ENCODE results near the gene CHGA.

Gene CHGA

GRCh38 chr14:92938890-92939671, 16.1 kb downstream of the CHGA start:
- no peak overlapping the region for H3K27ac ChIP-seq (ENCODE audit: low read depth, low read length)

DNA sequence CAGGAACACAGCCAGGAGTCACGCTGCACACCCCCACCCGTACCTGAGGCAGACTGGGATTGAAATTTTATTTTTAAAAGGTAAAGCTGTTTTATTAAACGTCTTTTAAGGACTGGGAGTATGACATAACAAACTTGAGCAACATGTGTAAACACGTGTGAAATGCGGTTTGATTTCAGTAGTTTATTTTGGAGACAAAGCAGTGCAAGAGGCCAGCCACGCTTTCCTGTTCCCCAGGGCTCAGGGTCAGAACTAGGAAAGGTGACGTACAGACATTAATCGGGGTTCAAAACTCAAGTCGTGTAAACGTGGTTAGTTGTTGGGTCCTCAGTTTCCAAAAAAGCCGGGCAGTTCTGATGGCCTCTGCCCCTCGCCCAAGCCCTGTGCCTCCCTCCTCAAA, 16.7 kb downstream of the CHGA start:
- no peaks in the 10 kb centered on the region for H3K9me3 ChIP-seq (ENCODE audit: control insufficient read depth, insufficient read depth, low read length)
- no peaks in the 10 kb centered on the region for H4K20me1 ChIP-seq (ENCODE audit: control insufficient read depth, insufficient read depth, low read depth, low read length)
- H3F3A ChIP-seq (ENCODE audit: control insufficient read depth, insufficient read depth), result no peaks in the 10 kb centered on the region
- no peaks in the 10 kb centered on the region for H3K79me2 ChIP-seq (ENCODE audit: control insufficient read depth, low read length)
- H3K4me1 ChIP-seq (ENCODE audit: control insufficient read depth, low read length), result no peaks in the 10 kb centered on the region
- no peak for TF ChIP-seq EZH2phosphoT487 (IDR thresholded peaks at IDR 0.05; ENCODE audit: borderline replicate concordance, low read length)
- TF ChIP-seq CTCF (IDR thresholded peaks at IDR 0.05; ENCODE audit: low read depth, low read length, poor library complexity, severe bottlenecking), result no peak
- no peak overlapping the region for H3K4me2 ChIP-seq (ENCODE audit: low read length)
- no peak overlapping the region for H3K27ac ChIP-seq (ENCODE audit: low read depth, low read length)
- H3K4me3 ChIP-seq (ENCODE audit: low read length), result no peak overlapping the region
- no peaks in the 10 kb centered on the region for H3K27me3 ChIP-seq (ENCODE audit: control insufficient read depth, low read length)
- H3K9me2 ChIP-seq (replicated peaks; ENCODE audit: control insufficient read depth, low read length), result no peaks in the 10 kb centered on the region
- H3K36me3 ChIP-seq (ENCODE audit: control insufficient read depth, low read length), result no peaks in the 10 kb centered on the region

More at GRCh38 chr14:92938890-92939671, 16.1 kb downstream of the CHGA start:
- Histone ChIP-seq H3F3A (ENCODE audit: control insufficient read depth, insufficient read depth) (no peaks in the 10 kb centered on the region), H3K79me2 (ENCODE audit: control insufficient read depth, low read length) (no peaks in the 10 kb centered on the region), H3K9me2 (replicated peaks; ENCODE audit: control insufficient read depth, low read length) (no peaks in the 10 kb centered on the region), H3K4me2 (ENCODE audit: low read length) (no peak overlapping the region), H4K20me1 (ENCODE audit: control insufficient read depth, insufficient read depth, low read depth, low read length) (no peaks in the 10 kb centered on the region), H3K4me3 (ENCODE audit: low read length) (no peak overlapping the region), H3K27me3 (ENCODE audit: control insufficient read depth, low read length) (no peaks in the 10 kb centered on the region), H3K4me1 (ENCODE audit: control insufficient read depth, low read length) (no peaks in the 10 kb centered on the region), H3K36me3 (ENCODE audit: control insufficient read depth, low read length) (no peaks in the 10 kb centered on the region), H3K9me3 (ENCODE audit: control insufficient read depth, insufficient read depth, low read length) (no peaks in the 10 kb centered on the region)
- no peak for TF ChIP-seq CTCF (IDR thresholded peaks at IDR 0.05; ENCODE audit: low read depth, low read length, poor library complexity, severe bottlenecking)
- no peak for TF ChIP-seq EZH2phosphoT487 (IDR thresholded peaks at IDR 0.05; ENCODE audit: borderline replicate concordance, low read length)

DNA sequence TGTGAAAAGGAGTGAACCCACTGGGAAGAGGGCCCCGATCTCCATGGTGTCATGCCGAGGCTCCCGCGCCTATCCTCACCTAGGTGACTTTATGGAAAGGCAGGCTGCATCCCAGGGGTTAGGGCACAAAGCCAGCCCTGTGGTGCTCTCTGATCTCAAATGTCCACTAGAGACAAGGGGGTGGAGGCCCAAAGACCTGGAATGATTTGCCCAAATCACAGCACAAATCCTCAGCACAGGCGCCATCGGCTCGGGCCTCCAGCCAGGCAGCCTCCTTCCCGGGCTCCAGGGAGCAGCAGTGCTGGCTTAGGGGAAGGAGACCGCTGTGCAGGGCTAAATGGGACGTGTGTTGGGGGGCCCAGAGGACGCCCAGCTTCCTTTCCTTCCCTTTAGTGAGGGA, 17.6 kb downstream of the CHGA start:
- Histone ChIP-seq H3K4me1 (ENCODE audit: control insufficient read depth, low read length) (no peaks in the 10 kb centered on the region), H3K4me2 (ENCODE audit: low read length) (no peak overlapping the region), H3K79me2 (ENCODE audit: control insufficient read depth, low read length) (no peaks in the 10 kb centered on the region), H3K4me3 (ENCODE audit: low read length) (no peak overlapping the region), H3K36me3 (ENCODE audit: control insufficient read depth, low read length) (no peaks in the 10 kb centered on the region), H3K9me3 (ENCODE audit: control insufficient read depth, insufficient read depth, low read length) (no peaks in the 10 kb centered on the region), H3K27ac (ENCODE audit: low read depth, low read length) (no peak overlapping the region), H3K9me2 (replicated peaks; ENCODE audit: control insufficient read depth, low read length) (no peaks in the 10 kb centered on the region), H4K20me1 (ENCODE audit: control insufficient read depth, insufficient read depth, low read depth, low read length) (no peaks in the 10 kb centered on the region), H3F3A (ENCODE audit: control insufficient read depth, insufficient read depth) (no peaks in the 10 kb centered on the region), H3K27me3 (ENCODE audit: control insufficient read depth, low read length) (no peaks in the 10 kb centered on the region)
- TF ChIP-seq CTCF (IDR thresholded peaks at IDR 0.05; ENCODE audit: low read depth, low read length, poor library complexity, severe bottlenecking) (no peak), EZH2phosphoT487 (IDR thresholded peaks at IDR 0.05; ENCODE audit: borderline replicate concordance, low read length) (no peak)

Data from DOHH2 (cell line).